ENCODE results near the gene SPATA31D4. TPM values are rescaled to one million over a fixed set of nuclear protein-coding genes. Genes with fewer than 3 reads are reported as not detected.
"Not testable (repeated sequence)": the region's sequence is repeated elsewhere in the genome, so short reads cannot be mapped to it uniquely, and the experiment has no call there.

Gene SPATA31D4
- total and polyA plus RNA-seq, 12 donors, result not detected

- Histone ChIP-seq H3K4me3 (no peak overlapping the region), H3K9me3 (no peaks in the 10 kb centered on the region), H3K36me3 (no peaks in the 10 kb centered on the region), H3K27me3 (no peaks in the 10 kb centered on the region), H3K4me1 (no peaks in the 10 kb centered on the region), H3K27ac (no peak overlapping the region)
- 90 to 93% methylated on average over 6 of the region's 6 CpGs for WGBS, 2 donors
- ATAC-seq (no peak), DNase-seq (no peak)
- TF ChIP-seq CTCF (IDR thresholded peaks at IDR 0.05), result no peak
- intact Hi-C loops (cut with DNase I), result no loop called here
Observed at GRCh38 chr9:81912135-81912534, 16.1 kb upstream of the SPATA31D4 start.

- Histone ChIP-seq H3K36me3 (no peaks in the 10 kb centered on the region), H3K27ac (no peak overlapping the region), H3K4me1 (no peaks in the 10 kb centered on the region), H3K4me3 (no peak overlapping the region), H3K27me3 (no peaks in the 10 kb centered on the region), H3K9me3 (no peaks in the 10 kb centered on the region)
- WGBS, 2 donors, result 86 to 89% methylated on average over 5 of the region's 5 CpGs
- TF ChIP-seq CTCF (IDR thresholded peaks at IDR 0.05), result no peak
- ATAC-seq (no peak), DNase-seq (no peak)
- intact Hi-C loops (cut with DNase I), result no loop called here
Observed at GRCh38 chr9:81915801-81916505, 12.3 kb upstream of the SPATA31D4 start.

GRCh38 chr9:81918507-81918906 lies 9.7 kb upstream of the SPATA31D4 start:
- H3K36me3 ChIP-seq; H3K4me1 ChIP-seq; H3K27ac ChIP-seq; H3K4me3 ChIP-seq; DNase-seq; intact Hi-C loops (cut with DNase I); H3K27me3 ChIP-seq; H3K9me3 ChIP-seq; ATAC-seq: not testable (repeated sequence)
- WGBS, 2 donors, result 43 to 57% methylated on average over 1 of the region's 3 CpGs

GRCh38 chr9:81930147-81930546 lies 1.9 kb downstream of the SPATA31D4 start:
- H3K4me3 ChIP-seq; H3K27me3 ChIP-seq; intact Hi-C loops (cut with DNase I); H3K4me1 ChIP-seq; H3K27ac ChIP-seq; H3K9me3 ChIP-seq; DNase-seq; H3K36me3 ChIP-seq; ATAC-seq: not testable (repeated sequence)
- no CpG with 5 or more reads among the region's 6 CpGs for WGBS, 2 donors

- H3K36me3 ChIP-seq; DNase-seq; H3K27ac ChIP-seq; H3K4me1 ChIP-seq; H3K27me3 ChIP-seq; intact Hi-C loops (cut with DNase I); ATAC-seq; H3K4me3 ChIP-seq; H3K9me3 ChIP-seq: not testable (repeated sequence)
- no CpG with 5 or more reads among the region's 3 CpGs for WGBS, 2 donors
Observed at GRCh38 chr9:81933547-81933946, 5.3 kb downstream of the SPATA31D4 start.

- H3K27me3 ChIP-seq; H3K4me1 ChIP-seq; H3K36me3 ChIP-seq; intact Hi-C loops (cut with DNase I); H3K4me3 ChIP-seq; H3K9me3 ChIP-seq; ATAC-seq; DNase-seq; H3K27ac ChIP-seq: not testable (repeated sequence)
- WGBS, 2 donors, result no CpG with 5 or more reads among the region's 2 CpGs
Observed at GRCh38 chr9:81943393-81943792, 15.2 kb downstream of the SPATA31D4 start, which contains the start of gene SPATA31D3. Gene SPATA31D3, plus strand, starts transcription at chr9:81943500. Its CDS starts 86 bp downstream, at chr9:81943586.

GRCh38 chr9:81948650-81949049 lies 20.4 kb downstream of the SPATA31D4 start:
- H3K27me3 ChIP-seq; ATAC-seq; H3K4me3 ChIP-seq; DNase-seq; H3K36me3 ChIP-seq; intact Hi-C loops (cut with DNase I); H3K27ac ChIP-seq; H3K4me1 ChIP-seq; H3K9me3 ChIP-seq: not testable (repeated sequence)
- WGBS, 2 donors, result 40% methylated on average over 1 of the region's 3 CpGs; no CpG with 5 or more reads in 1 of the 2 donors
